ENCODE results near the gene MRTO4. TPM values are rescaled to one million over a fixed set of nuclear protein-coding genes. Genes with fewer than 3 reads are reported as not detected.
A peak's percentile ranks its signal among the peaks of the same experiment; 100 is the strongest.
"Not testable (repeated sequence)": the region's sequence is repeated elsewhere in the genome, so short reads cannot be mapped to it uniquely, and the experiment has no call there.

Gene MRTO4
- polyA plus RNA-seq, 6 donors from 2014 or later = 26.4 to 30.3 (median 27.3) TPM

DNA sequence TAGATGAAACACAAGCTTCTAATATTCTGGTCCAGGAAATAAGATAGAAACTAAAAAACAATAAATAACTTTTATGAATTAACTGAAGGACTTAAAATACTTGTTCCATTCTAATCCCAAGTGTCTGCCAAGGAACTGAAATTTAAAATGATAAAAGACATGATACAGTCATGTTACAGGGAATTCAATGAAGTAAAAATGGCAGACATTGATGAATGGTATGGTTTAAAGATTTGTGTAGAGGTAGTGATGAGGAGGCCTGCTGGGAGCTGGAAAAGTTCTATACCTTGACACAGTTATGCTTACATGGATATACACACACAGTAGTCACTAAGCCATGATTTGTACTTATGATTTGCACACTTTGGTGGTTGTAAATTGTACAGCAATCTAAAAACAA, 39.4 kb upstream of the MRTO4 start:
- DNase-seq (no peak), ATAC-seq (ENCODE audit: low read depth in 2 of 2) (no peak)
- Mint-ChIP-seq H3K27me3 (no peaks in the 10 kb centered on the region), H3K27ac (peak overlapping the region in 4 of 6 donors; percentile 32 to 60 (median 40)), H3K36me3 (no peaks in the 10 kb centered on the region), H3K9me3 (no peaks in the 10 kb centered on the region), H3K4me3 (peak overlapping the region in 2 of 8 donors; percentile 12 to 93), H3K4me1 (peaks cover 18 to 44% (median 25%) of the 10 kb centered on the region in 3 donors)

DNA sequence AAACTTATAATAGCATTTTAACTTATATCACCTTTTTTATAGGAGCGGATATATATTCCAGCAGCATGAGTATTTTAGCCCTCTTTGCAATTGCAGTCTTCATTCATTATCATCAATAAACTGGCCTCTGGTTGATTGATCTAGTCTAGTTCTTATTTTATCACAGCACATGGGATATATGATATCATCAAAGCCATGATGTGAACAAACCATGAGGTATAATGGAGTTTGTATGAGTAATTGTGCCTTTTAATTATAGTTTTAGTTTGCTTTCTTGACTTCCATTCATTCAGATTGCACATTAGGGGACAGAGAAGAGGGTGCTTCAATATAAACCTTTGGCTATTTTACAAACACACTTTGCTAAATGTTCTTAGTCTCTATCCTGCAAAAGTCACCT, 38.0 kb upstream of the MRTO4 start:
- ATAC-seq (ENCODE audit: low read depth in 2 of 2) (no peak), DNase-seq (no peak)
- peaks cover 0 to 6% of the 10 kb centered on the region in 2 donors for H3K36me3 Mint-ChIP-seq
- peaks cover 17 to 30% (median 25%) of the 10 kb centered on the region in 3 donors for H3K4me1 Mint-ChIP-seq
- H3K27me3 Mint-ChIP-seq = no peaks in the 10 kb centered on the region
- peak overlapping the region in 1 of 8 donors; percentile 48 for H3K4me3 Mint-ChIP-seq
- H3K9me3 Mint-ChIP-seq = no peaks in the 10 kb centered on the region
- H3K27ac Mint-ChIP-seq = no peak overlapping the region

DNA sequence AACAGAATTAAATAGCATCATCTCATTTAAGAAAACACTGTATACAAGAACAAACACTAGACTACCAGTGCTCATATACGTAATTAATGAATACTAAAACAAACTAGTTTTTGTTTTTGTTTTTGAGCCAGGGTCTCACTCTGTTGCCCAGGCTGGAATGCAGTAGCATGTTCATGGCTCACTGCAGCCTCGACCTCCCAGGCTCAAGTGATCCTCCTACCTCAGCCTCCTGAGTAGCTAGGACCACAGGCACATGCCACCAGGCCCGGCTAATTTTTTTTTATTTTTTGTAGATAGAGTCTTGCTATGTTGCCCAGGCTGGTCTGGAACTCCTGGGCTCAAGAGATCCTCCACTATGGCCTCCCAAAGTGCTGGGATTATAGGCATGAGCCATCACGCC, 35.0 kb upstream of the MRTO4 start:
- Mint-ChIP-seq H3K4me1 (peaks cover 11 to 17% (median 13%) of the 10 kb centered on the region in 3 donors), H3K36me3 (peaks cover 10 to 18% of the 10 kb centered on the region in 2 donors), H3K27ac (peak overlapping the region in 1 of 6 donors; percentile 83)
- H3K4me3 Mint-ChIP-seq; H3K9me3 Mint-ChIP-seq; ATAC-seq (ENCODE audit: low read depth in 2 of 2); H3K27me3 Mint-ChIP-seq; DNase-seq: not testable (repeated sequence)

DNA sequence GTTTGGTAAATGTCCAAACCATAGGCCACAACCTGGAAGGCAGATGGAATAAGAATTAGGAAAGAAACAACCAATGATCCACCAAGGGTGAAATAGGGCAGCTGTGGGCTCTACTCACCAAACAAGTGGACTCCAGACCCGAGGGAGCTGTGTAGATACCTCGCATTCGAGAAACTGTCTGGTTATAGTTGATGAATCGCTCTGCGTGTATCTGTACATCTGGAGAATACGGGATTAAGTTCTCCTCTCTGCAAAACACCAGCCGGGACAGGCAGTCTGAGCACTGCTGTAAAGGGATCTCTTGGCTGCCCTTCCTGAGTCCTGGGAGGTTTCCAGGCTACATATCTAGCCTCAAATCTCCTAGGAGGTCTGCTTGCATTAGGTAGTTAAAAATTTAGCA, 32.2 kb upstream of the MRTO4 start:
- Mint-ChIP-seq H3K9me3 (no peaks in the 10 kb centered on the region), H3K4me1 (peaks cover 9 to 15% (median 11%) of the 10 kb centered on the region in 3 donors), H3K36me3 (peaks cover 17 to 26% of the 10 kb centered on the region in 2 donors), H3K4me3 (no peak overlapping the region), H3K27me3 (no peaks in the 10 kb centered on the region), H3K27ac (no peak overlapping the region)
- DNase-seq (no peak), ATAC-seq (ENCODE audit: low read depth in 2 of 2) (no peak)

DNA sequence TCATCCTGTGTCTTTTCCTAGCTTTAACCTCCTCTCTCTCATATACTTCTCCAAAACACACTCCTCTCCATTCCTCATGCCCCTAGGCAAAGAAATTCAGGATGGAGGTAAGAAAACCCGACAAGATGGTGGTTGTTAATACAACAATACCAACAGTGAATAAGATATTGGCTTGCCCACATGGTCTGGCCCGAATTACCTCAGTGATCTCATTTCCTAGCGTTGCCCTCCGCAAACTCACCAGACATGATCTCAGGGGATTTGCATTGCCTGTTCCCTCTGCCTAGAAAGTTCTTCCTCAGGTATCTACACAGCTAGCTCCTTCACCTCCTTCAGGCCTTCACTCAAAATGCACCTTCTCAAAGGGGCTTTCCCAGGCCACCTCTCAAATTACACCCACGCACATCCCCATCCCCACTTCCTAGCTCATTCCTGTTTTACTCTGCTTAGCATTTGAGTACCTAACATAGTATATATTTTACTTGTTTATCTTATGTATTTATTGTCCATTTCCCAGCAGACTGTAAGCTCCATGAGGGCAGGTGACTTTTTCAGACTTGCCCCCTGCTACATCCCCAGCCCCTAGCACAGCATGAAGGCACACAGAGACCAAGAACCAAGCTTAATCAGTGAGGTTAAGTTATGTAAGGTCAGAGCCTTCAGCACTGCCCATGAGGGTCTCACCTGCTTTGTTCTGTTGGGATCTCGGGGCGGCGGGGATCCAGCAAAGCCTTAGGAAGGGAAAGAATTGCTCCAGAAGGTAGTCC, 31.3 kb upstream of the MRTO4 start:
- no peaks in the 10 kb centered on the region for H3K27me3 Mint-ChIP-seq
- ATAC-seq (ENCODE audit: low read depth in 2 of 2) (peak; percentile 28), DNase-seq (no peak)
- peaks cover 9 to 20% (median 11%) of the 10 kb centered on the region in 3 donors for H3K4me1 Mint-ChIP-seq
- H3K9me3 Mint-ChIP-seq = no peaks in the 10 kb centered on the region
- H3K27ac Mint-ChIP-seq = peak overlapping the region in 3 of 6 donors; percentile 30 to 49 (median 34)
- peak overlapping the region in 1 of 8 donors; percentile 66 for H3K4me3 Mint-ChIP-seq
- peaks cover 20 to 33% of the 10 kb centered on the region in 2 donors for H3K36me3 Mint-ChIP-seq

DNA sequence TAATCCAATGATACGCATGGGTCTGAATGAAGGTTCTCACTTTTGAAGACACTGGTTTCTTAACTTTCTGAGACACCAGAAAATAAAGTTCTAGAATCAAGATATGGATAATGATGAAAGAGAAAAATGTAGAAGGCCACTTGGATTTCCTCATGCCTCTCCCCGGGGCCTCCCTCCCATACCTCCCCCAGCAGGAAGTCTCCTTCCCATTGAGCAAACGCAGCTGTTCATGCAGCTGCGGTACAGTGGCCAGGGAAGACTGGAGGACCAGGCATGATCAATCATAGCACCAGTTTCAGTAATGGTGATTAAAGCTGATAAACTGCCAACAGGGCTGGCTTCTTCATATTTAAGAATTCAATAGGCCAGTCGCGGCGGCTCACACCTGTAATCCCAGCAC, 30.6 kb upstream of the MRTO4 start:
- DNase-seq (no peak), ATAC-seq (ENCODE audit: low read depth in 2 of 2) (no peak)
- H3K27ac Mint-ChIP-seq = peak overlapping the region in 2 of 6 donors; percentile 16 to 50
- H3K4me1 Mint-ChIP-seq = peaks cover 9 to 20% (median 11%) of the 10 kb centered on the region in 3 donors
- H3K9me3 Mint-ChIP-seq = no peaks in the 10 kb centered on the region
- no peaks in the 10 kb centered on the region for H3K27me3 Mint-ChIP-seq
- no peak overlapping the region for H3K4me3 Mint-ChIP-seq
- peaks cover 23 to 37% of the 10 kb centered on the region in 2 donors for H3K36me3 Mint-ChIP-seq

DNA sequence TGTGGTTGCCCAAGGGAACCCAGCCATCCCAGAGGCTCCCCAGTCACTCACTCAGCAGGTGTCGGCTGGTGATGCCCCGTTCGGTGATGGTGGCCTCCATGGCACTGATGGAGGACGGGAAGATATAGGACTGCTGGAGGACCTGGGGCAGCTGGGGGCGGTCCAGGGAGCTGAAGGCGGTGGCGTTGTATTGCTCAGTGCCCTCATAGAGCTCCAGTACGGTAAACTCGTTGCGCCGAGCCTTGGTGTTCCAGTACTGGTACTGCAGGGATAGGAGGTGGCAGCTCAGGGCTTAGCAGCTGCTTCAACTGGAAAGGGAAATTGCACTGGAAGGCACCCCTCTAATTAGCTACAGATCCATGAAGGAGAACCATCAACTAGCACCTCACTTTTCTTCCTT, 29.0 kb upstream of the MRTO4 start:
- H3K9me3 Mint-ChIP-seq = no peaks in the 10 kb centered on the region
- ATAC-seq (ENCODE audit: low read depth in 2 of 2) (no peak), DNase-seq (no peak)
- peaks cover 24 to 40% of the 10 kb centered on the region in 2 donors for H3K36me3 Mint-ChIP-seq
- H3K27me3 Mint-ChIP-seq = no peaks in the 10 kb centered on the region
- no peak overlapping the region for H3K4me3 Mint-ChIP-seq
- H3K4me1 Mint-ChIP-seq = peaks cover 9 to 20% (median 11%) of the 10 kb centered on the region in 3 donors
- H3K27ac Mint-ChIP-seq = no peak overlapping the region

DNA sequence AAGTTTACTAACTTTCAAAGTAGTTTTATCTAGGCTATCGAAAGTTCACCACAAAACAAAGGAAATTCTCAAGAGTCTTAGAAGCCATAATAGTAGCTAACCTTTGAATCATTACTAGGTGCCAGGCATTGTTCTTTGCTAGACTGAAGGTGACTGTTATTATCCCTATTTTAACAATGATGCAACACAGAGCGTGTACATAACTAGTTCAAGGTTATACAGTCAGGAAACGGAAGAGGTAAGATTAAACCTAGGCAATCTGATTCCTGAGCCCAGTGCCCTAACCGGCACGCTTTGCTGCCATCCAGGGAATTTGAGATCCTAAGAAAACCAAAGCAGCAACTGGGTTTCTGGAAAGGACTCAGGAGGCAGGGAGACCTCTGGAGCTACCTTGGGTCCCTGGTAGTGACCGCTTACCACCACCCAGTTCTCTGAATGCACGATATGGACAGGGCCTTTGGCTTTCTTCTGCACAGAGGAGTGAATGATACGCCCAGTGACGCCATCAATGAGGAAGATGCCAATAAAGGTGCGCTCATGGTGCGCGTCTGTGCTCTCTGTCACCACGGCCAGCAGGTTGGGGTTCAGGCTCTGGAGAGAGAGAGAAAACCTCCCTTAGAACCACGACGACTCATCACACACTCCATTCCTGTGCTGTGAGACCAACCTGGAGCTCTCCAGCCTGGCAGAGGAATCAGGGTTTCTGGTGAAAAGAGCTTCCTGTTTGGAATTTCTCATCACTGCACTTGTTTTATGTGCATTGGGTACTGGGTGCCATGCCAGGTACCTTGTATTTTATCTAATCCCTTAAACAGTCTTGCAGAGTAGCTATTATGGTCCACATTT, 28.4 kb upstream of the MRTO4 start:
- no peak overlapping the region for H3K27ac Mint-ChIP-seq
- H3K9me3 Mint-ChIP-seq = no peaks in the 10 kb centered on the region
- DNase-seq (no peak), ATAC-seq (ENCODE audit: low read depth in 2 of 2) (no peak)
- H3K36me3 Mint-ChIP-seq = peaks cover 23 to 40% of the 10 kb centered on the region in 2 donors
- H3K4me3 Mint-ChIP-seq = no peak overlapping the region
- peaks cover 9 to 20% (median 11%) of the 10 kb centered on the region in 3 donors for H3K4me1 Mint-ChIP-seq
- H3K27me3 Mint-ChIP-seq = no peaks in the 10 kb centered on the region

DNA sequence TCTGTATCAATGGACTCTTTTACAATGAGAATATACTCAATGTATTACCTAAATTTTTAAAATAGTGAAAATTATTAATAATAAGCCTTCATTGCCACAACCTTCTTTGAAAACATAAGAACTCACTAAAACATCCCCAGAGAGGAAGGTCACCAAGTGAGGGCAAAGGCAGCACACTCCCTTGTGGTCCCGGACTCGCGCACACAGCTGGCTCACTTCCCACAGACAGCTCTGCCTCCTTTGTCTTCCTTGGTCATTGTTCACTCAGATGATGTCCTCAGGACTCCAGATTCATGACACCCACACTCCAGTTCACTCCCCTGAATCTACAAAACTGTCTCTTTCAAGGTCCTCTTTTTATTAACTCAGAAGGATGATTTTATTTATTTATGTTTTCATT, 22.4 kb upstream of the MRTO4 start:
- Mint-ChIP-seq H3K36me3 (peaks cover 22 to 25% of the 10 kb centered on the region in 2 donors), H3K27ac (peak overlapping the region in 1 of 6 donors; percentile 42), H3K9me3 (no peaks in the 10 kb centered on the region), H3K4me1 (peaks cover 0 to 7% (median 2%) of the 10 kb centered on the region in 3 donors), H3K27me3 (no peaks in the 10 kb centered on the region), H3K4me3 (no peak overlapping the region)
- DNase-seq (no peak), ATAC-seq (ENCODE audit: low read depth in 2 of 2) (no peak)

DNA sequence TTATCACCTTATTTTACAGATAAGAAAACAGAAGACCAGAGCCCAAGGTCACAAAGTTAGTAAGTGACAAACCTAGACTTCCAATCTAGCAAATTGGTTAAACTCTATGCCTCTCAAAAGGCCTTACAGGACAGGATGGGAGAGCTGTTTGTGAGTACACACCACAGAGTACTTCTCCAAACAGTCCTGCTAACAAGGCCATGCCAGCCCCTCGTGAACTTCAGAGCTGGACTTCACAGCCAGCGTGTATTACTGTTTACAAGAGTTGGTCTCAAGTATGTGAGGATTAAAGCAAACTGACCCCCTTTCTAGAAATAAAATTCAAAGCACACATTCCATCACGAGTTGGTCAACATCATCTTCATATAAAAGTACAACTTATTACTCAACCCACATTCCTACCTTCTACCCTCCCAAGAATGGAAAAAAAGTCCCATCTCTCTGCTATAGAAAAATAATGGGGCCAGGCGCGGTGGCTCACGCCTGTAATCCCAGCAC, 21.7 kb upstream of the MRTO4 start:
- Mint-ChIP-seq H3K9me3 (no peaks in the 10 kb centered on the region), H3K4me1 (peaks cover 0 to under 1% (median 0%) of the 10 kb centered on the region in 3 donors), H3K27me3 (no peaks in the 10 kb centered on the region), H3K27ac (peak overlapping the region in 1 of 6 donors; percentile 79), H3K4me3 (no peak overlapping the region), H3K36me3 (peaks cover 16 to 19% of the 10 kb centered on the region in 2 donors)
- DNase-seq = no peak
- ATAC-seq (ENCODE audit: low read depth in 2 of 2) = no peak

DNA sequence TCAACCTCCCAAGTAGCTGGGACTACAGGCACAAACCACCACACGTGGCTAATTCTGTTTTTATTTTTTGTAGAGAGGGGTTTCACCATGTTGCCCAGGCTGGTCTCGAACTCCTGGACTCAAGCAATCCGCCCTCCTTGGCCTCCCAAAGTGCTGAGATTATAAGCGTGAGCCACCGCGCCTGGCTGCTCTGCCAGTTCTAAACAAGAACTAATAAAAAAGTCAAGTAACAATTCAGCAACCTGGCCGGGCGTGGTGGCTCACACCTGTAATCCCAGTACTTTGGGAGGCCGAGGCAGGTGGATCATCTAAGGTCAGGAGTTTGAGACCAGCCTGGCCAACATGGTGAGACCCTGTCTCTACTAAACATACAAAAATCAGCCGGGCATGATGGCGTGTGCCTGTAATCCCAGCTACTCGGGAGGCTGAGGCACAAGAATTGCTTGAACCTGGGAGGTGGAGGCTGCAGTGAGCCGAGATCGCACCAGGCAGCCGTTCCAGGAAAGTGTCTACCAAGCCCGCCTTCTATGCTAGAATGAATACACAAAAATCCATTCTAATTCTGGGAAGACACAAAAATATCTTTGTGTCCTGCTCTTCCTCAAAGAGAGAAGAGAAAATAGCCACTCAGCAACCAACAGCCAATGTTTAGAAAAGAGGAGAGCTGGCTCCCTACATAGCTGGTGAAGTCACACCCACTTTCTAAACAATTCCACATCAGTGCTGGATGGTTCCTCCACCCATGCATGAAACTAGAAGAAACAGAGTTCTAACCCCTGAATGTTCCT, 19.7 kb upstream of the MRTO4 start:
- H3K27ac Mint-ChIP-seq, DNase-seq: not testable (repeated sequence)
- H3K36me3 Mint-ChIP-seq = peaks cover 9 to 11% of the 10 kb centered on the region in 2 donors

DNA sequence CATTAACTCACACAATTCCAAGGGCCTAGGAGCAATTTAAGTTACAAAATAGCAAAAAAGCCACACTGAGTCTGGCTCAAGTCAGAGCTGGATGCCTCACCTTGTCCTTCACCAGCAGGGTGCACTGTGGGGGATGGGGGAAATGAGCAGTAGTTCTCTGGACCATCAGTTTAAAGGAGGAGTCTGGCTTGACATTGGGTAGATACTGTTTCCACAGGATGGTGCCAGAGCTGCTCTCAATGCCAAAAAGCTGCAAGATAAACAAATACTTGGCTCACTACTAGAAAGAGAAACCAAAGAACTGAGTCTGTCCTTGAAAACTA, 19.1 kb upstream of the MRTO4 start:
- DNase-seq (no peak), ATAC-seq (ENCODE audit: low read depth in 2 of 2) (no peak)
- Mint-ChIP-seq H3K27me3 (no peaks in the 10 kb centered on the region), H3K4me1 (no peaks in the 10 kb centered on the region), H3K9me3 (no peaks in the 10 kb centered on the region), H3K27ac (peak overlapping the region in 1 of 6 donors; percentile 26), H3K4me3 (no peak overlapping the region), H3K36me3 (peaks cover 9 to 11% of the 10 kb centered on the region in 2 donors)

More for the DNA sequence above, 19.7 kb upstream of the MRTO4 start:
- not testable (repeated sequence) for H3K4me3 Mint-ChIP-seq; H3K27me3 Mint-ChIP-seq; H3K9me3 Mint-ChIP-seq; ATAC-seq (ENCODE audit: low read depth in 2 of 2); H3K4me1 Mint-ChIP-seq

DNA sequence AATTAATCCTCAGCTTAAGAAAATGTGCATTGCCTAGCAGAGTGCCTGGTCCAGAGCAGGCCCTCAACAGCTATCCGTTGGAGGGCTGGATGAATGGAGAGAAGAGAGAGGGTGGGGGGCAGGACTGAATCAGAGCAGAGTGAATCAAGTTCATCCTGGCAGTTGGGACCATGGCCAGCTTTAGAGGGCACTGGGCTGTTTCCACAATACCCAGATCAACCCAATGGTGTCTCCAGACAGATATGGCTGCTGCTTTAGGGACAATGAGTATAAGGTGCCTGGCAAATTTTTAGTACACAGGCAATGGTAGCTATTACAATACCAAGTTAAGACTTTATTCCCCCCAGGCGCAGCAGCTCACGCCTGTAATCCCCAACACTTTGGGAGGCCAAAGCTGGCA, 17.4 kb upstream of the MRTO4 start:
- Mint-ChIP-seq H3K27me3 (no peaks in the 10 kb centered on the region), H3K27ac (peak overlapping the region in 1 of 6 donors; percentile 81)
- no peak for DNase-seq

More for the DNA sequence above, 17.4 kb upstream of the MRTO4 start:
- Mint-ChIP-seq H3K4me1 (no peaks in the 10 kb centered on the region), H3K4me3 (peak overlapping the region in 1 of 8 donors; percentile 25), H3K36me3 (peaks cover 9 to 11% of the 10 kb centered on the region in 2 donors), H3K9me3 (no peaks in the 10 kb centered on the region)
- ATAC-seq (ENCODE audit: low read depth in 2 of 2) = no peak

All from naive B cell (primary cell).